HepG2 (cell line): ENCODE results near the gene SLC10A1. TPM values are rescaled to one million over a fixed set of nuclear protein-coding genes. Genes with fewer than 3 reads are reported as not detected.

Source experiments
- CENPT ChIP-seq: sonication (generic); formaldehyde crosslinking; IDR thresholded peaks from 2 replicates; pipeline ENCODE4 v1.8.0; 2022; ENCODE audit warnings: low read depth, mild to moderate bottlenecking, moderate library complexity, missing genetic modification reagents
- ETV5 ChIP-seq: IDR thresholded peaks from 2 replicates; pipeline ENCODE4 v1.6.1; 2018; ENCODE audit warnings: missing biosample characterization, missing genetic modification reagents, inconsistent platforms, borderline replicate concordance
- GMEB2 ChIP-seq: IDR thresholded peaks from 2 replicates; pipeline ENCODE4 v1.6.1; 2016; ENCODE audit warnings: missing biosample characterization, missing genetic modification reagents, low read depth
- HBP1 ChIP-seq: IDR thresholded peaks from 2 replicates; pipeline ENCODE4 v1.6.1; 2016; ENCODE audit warnings: low read depth, control low read depth
- HIC2 ChIP-seq: sonication (generic); formaldehyde crosslinking; IDR thresholded peaks from 2 replicates; pipeline ENCODE4 v1.9.0; 2022; ENCODE audit warnings: low read depth, missing genetic modification reagents
- KAT7 ChIP-seq: IDR thresholded peaks from 2 replicates; pipeline ENCODE4 v1.6.1; 2018; ENCODE audit warnings: borderline replicate concordance, missing compliant biosample characterization
- KLF15 ChIP-seq: sonication (generic); formaldehyde crosslinking; IDR thresholded peaks from 2 replicates; pipeline ENCODE4 v1.8.1; 2023; ENCODE audit warnings: borderline replicate concordance, mild to moderate bottlenecking, inconsistent platforms, missing genetic modification reagents, mixed read lengths
- KLF9 ChIP-seq: IDR thresholded peaks from 2 replicates; pipeline ENCODE4 v1.6.1; 2016; ENCODE audit warnings: low read depth
- MYNN ChIP-seq: sonication (generic); formaldehyde crosslinking; IDR thresholded peaks from 2 replicates; pipeline ENCODE4 v1.4.0; 2020; ENCODE audit warnings: mild to moderate bottlenecking, low read depth, missing genetic modification reagents
- NFIC ChIP-seq: IDR thresholded peaks from 2 replicates; pipeline ENCODE4 v1.6.1; 2012; ENCODE audit warnings: mild to moderate bottlenecking, low read length, inconsistent platforms
- PRDM15 ChIP-seq: sonication (generic); formaldehyde crosslinking; IDR thresholded peaks from 2 replicates; pipeline ENCODE4 v1.4.0; 2020; ENCODE audit warnings: missing genetic modification reagents
- REXO4 ChIP-seq: sonication (generic); formaldehyde crosslinking; IDR thresholded peaks from 2 replicates; pipeline ENCODE4 v1.8.0; 2022; ENCODE audit warnings: missing genetic modification reagents, mild to moderate bottlenecking, borderline replicate concordance
- SOX13 ChIP-seq, 3 experiments: fragments of 450-650 bp in 1 of 3; sonication (generic) in 1 of 3; formaldehyde crosslinking in 1 of 3; IDR thresholded peaks in 2 of 3; conservative IDR thresholded peaks in 1 of 3; 2 replicates each; pipeline versions ENCODE4 v1.5.0 to v1.6.1; 2016 to 2020; ENCODE audit warnings: antibody characterized with exemption in 1 of 3, mild to moderate bottlenecking in 1 of 3, missing compliant biosample characterization in 1 of 3, missing genetic modification reagents in 1 of 3, moderate library complexity in 1 of 3
- THYN1 ChIP-seq: sonication (generic); formaldehyde crosslinking; IDR thresholded peaks from 2 replicates; pipeline ENCODE4 v1.8.1; 2023; ENCODE audit warnings: low read depth, mild to moderate bottlenecking, moderate library complexity, missing genetic modification reagents, borderline replicate concordance
- U2AF2 ChIP-seq: fragments of 200-400 bp; formaldehyde crosslinking; IDR thresholded peaks from 2 replicates; pipeline ENCODE4 v1.6.1; 2017; ENCODE audit warnings: low read depth, mild to moderate bottlenecking, low read length
- ZBTB34 ChIP-seq: sonication (generic); formaldehyde crosslinking; IDR thresholded peaks from 2 replicates; pipeline ENCODE4 v1.8.0; 2022; ENCODE audit warnings: mild to moderate bottlenecking, missing genetic modification reagents
- ZNF232 ChIP-seq: sonication (generic); formaldehyde crosslinking; IDR thresholded peaks from 2 replicates; pipeline ENCODE4 v1.4.0; 2020; ENCODE audit warnings: missing genetic modification reagents, borderline replicate concordance
- ZNF34 ChIP-seq: sonication (generic); formaldehyde crosslinking; IDR thresholded peaks from 2 replicates; pipeline ENCODE4 v1.4.0; 2020; ENCODE audit warnings: mild to moderate bottlenecking, missing genetic modification reagents, borderline replicate concordance
- ZSCAN30 ChIP-seq: sonication (generic); formaldehyde crosslinking; IDR thresholded peaks from 2 replicates; pipeline ENCODE4 v1.5.0; 2020; ENCODE audit warnings: mild to moderate bottlenecking, missing genetic modification reagents
- ZSCAN9 ChIP-seq: IDR thresholded peaks from 2 replicates; pipeline ENCODE4 v1.6.1; 2016; ENCODE audit warnings: borderline replicate concordance
- polyA plus RNA-seq, 8 experiments: library from polyadenylated mRNA; depleted of rRNA in 3 of 8; stranded (reverse) in 7 of 8; unstranded in 1 of 8; fragments of >200 nt; fragmentation: Illumina TruSeq in 4 of 8; extraction: Trizol in 4 of 8; gene quantifications; 2 replicates each; pipeline versions ENCODE4 v1.2.1 to v1.2.3, GENCODE V29; 2011 to 2016; ENCODE audit warnings: low read depth in 4 of 8, missing spikeins in 1 of 8, mixed read lengths in 1 of 8; ENCODE audit not compliant: insufficient read depth in 1 of 8
- total RNA-seq, 5 experiments: library from RNA; depleted of rRNA; stranded (reverse); fragments of >200 nt; fragmentation: Illumina TruSeq; extraction: Trizol; gene quantifications; 2 replicates each; pipeline ENCODE4 v1.2.3, GENCODE V29; 2016; ENCODE audit warnings: low read depth in 1 of 5

Gene SLC10A1
- total and polyA plus RNA-seq, 2 of the 13 experiments (the other 11 are each of a cell fraction or from before 2014, with no cell fraction given), result 0.17 TPM; not detected in 1

- TF ChIP-seq PRDM15 (CRISPR knock-in tag) (no peak), ZBTB34 (no peak), ETV5 (CRISPR knock-in tag) (0 out of 2 replicates have a peak, but pooled peaks have one; percentile 14), ZNF232 (CRISPR knock-in tag) (no peak), KLF15 (CRISPR knock-in tag) (no peak), THYN1 (no peak), KAT7 (CRISPR knock-in tag) (no peak), ZNF34 (CRISPR knock-in tag) (no peak), NFIC (0 out of 2 replicates have a peak, but pooled peaks have one; percentile 23), HBP1 (no peak), CENPT (CRISPR knock-in tag) (no peak), REXO4 (no peak), ZSCAN9 (no peak), HIC2 (CRISPR knock-in tag) (no peak), GMEB2 (CRISPR knock-in tag) (no peak), SOX13 (IDR thresholded peaks at IDR 0.05) (no peak), SOX13 (CRISPR knock-in tag; conservative IDR thresholded peaks at IDR 0.05 in 1 of 2, IDR thresholded peaks at IDR 0.05 in 1 of 2) (peak in 1 of 2 experiments; percentile 48; a peak in 1 of 4 replicates), U2AF2 (no peak), ZSCAN30 (no peak), KLF9 (CRISPR knock-in tag) (no peak), MYNN (CRISPR knock-in tag) (no peak)
Observed at GRCh38 chr14:69780092-69780491, 16.9 kb downstream of the SLC10A1 start (continued).
